Raji (cell line): ENCODE results near the gene SYNCRIP.

ENCODE experiments used
- POLR2A ChIP-seq: IDR thresholded peaks from 2 replicates; pipeline ENCODE4 v1.6.1; 2011; ENCODE audit warnings: low read depth, low read length, control low read depth; ENCODE audit not compliant: insufficient read depth

Gene SYNCRIP

DNA sequence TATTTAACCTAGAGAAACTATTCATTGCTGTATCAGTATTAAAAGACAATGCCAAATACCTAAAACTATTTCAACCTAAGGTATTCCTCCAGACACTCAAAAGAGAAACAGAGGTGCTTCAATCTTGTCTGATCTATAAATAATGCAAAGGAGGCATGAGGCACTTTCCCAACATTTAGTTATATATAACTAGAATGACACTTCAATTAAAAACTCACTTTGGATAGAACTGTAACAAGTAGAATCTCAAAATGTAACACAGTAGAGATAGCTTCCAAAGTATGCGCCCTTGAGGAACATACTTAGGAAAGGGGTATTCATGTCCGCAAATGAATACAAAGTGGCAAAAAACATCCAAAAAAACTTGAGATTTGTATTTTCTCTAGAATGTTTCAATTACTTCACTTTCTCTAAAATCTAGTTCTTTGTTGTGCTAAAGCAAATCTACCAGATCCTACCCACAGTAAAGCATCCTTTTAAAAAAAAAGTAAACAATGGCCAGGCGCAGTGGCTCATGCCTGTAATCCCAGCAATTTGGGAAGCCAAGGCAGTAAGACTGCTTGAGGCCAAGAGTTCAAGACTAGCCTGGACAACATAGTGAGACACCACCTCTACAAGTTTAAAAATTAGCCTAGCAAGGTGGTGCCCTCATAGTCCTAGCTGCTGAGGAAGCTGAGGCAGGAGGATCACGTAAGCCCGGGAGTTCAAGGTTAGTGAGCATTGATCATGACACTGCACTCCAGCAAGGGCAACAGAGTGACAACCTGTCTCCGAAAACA lies 10.3 kb downstream of the SYNCRIP start:
- TF ChIP-seq POLR2A: no peak

DNA sequence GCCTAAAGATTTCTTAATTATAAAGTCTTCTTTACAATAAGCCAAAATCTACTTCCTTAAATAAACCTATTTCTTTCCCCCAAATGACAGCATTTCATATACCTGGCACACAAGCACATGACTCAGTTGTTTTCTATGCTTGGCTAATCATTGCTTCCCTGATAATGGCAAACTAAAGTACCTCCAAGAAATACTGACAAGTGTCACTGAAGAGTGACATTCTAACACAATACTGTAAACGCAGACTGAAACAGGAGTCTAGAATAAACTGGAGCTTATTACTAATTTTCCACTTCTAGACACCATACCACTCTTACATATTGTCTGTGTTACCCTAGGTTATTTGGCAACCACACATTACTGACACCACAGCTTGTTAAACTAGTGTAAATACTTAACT lies 14.3 kb downstream of the SYNCRIP start:
- no peak for TF ChIP-seq POLR2A

DNA sequence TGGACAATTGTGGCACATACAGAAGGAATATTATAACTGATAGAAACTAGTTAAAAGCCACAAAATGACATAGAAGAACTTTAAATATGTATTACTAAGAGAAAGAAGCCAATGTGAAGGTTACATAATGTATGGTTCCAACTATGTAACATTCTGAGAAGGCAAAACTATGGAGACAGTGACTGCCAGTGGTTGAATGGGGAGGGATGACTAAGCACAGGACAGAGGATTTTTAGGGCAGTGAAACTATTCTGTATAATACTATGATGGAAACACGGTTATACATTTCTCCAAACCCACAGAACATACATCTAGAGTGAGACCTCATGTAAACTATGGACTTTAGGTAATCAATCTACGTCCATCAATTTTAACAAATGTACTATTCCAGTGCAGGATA lies 22.4 kb downstream of the SYNCRIP start:
- TF ChIP-seq POLR2A: no peak

DNA sequence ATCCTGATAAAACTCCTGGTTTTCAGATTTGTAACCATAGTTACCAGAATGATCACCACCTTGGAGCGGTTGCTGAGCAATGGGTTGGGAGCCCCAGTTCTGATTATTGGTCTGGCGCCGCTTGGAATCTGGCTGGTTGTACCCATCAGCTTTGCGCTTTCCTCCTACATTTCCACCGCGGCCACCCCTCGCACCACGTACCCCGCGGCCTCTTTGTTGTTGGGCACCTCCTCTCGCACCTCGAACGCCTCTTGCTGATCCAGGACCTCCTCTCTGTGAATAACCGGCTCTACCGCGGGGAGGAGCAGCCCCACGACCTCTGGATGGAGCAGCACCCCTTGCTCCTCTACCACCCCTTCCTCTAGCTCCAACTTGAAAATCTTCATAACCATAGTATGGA lies 27.9 kb downstream of the SYNCRIP start:
- no peak for TF ChIP-seq POLR2A

DNA sequence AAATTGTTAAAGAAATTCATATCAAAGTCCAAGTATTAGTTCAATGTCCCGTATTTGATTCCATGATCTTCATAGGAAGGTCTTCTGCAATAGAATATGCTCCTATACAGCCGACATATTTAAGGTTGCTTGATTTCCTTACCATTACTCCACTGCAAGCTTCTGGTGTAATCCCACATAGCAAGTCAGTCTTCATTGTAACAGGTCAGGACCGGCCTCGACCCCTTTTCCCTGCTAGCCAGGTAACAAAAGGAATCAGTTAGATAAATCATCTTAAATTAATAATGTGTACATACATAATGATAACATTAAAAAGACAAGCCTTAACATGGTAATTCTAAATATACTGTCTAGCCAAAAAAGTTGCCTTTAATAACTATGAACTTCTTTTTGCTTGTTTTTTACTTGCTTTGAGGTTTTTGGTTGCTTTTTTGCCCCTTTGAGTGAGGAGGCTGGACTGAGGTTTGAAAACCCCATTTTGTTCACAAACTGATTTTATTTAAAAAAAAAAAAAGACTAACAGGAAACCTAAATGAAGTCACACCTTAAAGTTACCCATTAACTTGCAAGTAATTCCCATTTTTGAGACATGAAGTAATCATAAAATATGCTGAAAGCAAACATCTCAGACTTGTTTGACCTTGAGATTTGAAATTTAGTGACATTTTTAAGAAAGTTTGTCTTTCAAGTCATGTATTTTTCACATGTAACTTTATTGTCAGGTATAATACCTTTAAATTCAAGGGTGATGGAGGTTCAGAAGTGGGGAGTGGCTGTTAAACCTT lies 29.8 kb downstream of the SYNCRIP start:
- no peak for TF ChIP-seq POLR2A

DNA sequence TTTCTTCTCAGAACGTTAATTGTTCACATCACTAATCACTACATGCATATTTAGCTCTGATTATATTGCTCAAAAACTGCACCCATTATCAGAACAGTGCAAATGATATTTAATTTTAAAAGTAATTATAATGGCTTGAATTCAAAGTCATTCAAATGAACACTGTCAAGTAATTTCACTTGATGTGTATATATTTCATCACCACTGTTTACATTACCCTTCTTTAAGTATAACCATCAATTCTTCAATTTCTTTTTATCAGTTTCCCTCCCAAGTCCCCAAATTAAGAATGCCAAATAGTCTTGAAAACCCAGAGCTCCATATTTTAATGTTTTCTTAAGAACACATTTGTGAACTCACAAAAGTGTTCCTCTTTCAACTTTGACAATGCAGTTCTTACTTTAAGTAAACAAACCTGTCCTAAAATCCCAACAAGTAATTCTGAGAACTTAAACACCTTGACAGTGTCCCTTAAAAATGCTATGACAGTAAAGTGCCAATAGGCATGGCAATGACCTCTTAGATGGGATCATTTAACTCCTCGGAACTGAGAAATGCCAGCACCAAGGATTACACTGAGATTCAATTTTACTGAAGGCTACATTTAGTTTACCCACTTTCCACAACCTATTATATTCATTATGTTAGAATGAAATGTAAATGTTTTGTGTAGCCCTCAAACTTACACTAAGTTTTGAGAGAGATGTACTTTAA lies 32.3 kb downstream of the SYNCRIP start:
- TF ChIP-seq POLR2A: no peak

DNA sequence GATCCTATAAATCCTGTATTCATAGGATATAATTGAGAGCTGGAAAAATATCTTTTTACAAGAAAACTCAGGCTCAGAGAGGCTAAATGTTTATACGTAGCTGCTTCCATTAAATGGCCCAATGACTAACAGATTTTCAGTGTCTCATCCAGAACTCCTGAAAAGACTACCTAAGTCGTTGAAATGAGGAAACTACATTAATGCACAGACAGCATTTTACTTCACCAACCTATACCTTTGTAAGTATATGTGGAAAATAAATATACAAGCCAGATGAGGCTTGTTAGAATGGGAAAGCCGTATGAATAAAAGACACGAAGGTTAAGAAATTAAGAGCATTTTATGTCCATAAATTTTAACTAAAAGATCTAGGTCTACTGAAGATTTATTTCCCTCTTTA lies 40.6 kb downstream of the SYNCRIP start:
- TF ChIP-seq POLR2A: no peak

DNA sequence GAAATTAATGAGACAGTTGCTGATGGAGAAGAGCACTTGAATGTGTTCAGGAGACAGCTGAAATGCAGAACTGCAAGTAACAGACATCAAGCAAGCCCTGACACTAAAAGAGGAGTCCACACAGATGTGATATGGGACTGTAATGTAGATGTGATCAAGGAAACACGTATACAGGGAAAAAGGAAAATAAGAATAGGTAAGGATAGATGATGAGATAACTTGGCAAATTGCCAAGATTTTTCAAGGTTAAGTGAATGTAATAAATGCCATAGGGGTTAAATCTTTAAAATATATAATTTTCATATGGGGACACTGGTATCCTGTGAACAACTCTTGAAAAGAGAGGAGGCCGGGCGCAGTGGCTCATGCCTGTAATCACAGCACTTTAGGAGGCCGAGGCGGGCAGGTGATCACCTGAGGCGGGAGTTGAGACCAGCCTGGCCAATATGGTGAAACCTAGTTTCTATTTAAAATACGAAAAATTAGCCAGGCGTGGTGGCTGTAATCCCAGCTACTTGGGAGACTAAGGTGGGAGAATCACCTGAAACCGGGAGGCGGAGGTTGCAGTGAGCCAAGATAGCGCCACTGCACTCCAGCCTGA lies 41.9 kb downstream of the SYNCRIP start:
- TF ChIP-seq POLR2A: no peak

DNA sequence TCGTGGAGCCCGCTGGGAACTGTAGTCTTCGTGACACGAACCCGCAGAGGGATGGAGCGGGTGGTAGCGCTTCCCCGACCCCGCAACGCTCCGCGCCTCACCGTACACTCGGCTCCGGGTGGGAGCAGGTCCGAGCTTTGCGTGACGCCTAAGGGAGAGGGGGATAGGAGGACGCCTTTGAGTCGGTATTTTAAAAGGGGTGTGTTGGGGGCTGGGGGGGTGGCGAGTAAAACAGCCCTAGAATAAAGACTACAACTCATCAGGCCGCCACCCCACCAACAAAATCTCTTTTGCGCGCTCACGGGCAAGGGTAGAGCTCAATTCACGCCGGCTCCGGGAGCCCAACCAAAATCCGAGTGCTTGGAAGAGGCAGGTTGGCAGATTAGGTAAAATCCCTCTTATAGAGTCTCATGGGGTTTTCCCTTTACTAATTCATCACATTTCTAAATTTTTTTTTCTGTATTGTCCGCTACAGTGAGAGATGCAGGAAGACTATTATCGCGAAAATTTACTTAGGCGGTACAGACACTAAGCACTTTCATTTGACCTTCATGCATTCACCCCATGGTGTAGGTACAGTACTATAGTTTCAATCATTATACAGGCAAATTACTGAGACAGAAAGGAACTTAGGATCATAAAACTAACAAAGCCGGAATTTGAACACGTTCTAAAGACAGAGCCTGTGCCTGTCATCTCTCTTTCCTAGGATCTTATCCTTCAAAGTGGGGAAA lies 48.3 kb downstream of the SYNCRIP start:
- no peak for TF ChIP-seq POLR2A

DNA sequence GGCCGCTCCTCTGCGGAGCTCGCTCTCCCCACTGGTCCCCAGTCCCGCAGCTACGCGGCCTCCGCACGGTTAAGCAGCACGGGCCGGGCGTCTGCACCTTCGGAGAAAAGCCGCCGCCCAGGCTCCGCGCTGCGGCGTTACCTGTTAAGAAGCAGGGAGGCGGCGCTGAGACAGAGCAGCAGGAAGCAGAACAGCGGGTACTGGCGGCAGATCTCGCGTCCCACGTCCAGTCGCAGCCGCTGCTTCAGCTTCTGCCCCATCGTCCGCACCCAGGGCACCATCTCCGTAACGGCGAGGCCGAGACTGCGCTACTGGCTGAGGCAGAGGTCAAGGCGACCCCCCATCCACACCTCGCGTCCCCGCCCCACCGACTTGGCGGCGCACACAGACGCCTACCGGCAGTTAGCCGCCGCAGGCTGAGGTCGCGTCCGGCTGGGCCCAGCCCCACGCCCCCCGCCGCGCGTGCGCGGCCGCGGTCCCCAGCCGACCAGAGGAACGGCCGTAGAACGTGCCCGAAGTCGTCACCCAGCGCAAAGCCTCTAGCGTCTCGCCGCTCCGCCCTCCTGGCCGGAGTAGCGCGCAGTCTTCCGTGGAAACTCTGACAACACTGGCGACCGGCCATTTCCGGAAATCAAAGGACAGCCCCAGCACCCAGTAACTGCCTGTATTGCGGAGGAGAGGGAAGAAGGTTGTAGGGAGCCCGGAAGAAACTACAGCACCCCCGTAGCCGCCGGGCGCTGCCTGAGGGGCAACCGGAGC lies 49.1 kb downstream of the SYNCRIP start, which contains the start of gene SNX14:
Gene SNX14, minus strand, starts transcription at position 421 of the 759 bp plus-strand sequence. Its CDS starts 140 bp downstream, at position 281.
- TF ChIP-seq POLR2A: peak; percentile 98

DNA sequence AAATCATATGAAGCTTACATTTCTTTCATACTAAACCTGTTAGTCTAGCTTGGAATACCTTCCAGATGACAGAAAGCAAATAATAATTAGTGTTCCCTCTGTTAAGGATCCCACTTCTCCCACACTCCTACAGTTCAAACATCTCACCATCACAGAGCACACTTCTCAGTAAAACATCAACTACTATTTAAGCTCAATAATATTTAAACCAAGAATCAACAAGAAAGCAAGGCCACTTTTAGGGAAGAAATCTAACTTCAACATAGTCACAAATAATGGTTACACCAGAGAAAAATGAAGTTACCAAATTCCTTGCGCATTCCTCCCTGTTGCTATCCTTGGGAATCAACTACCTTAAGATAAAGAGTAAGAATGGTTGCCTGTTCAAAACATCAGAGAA lies 50.7 kb downstream of the SYNCRIP start:
- TF ChIP-seq POLR2A: no peak

DNA sequence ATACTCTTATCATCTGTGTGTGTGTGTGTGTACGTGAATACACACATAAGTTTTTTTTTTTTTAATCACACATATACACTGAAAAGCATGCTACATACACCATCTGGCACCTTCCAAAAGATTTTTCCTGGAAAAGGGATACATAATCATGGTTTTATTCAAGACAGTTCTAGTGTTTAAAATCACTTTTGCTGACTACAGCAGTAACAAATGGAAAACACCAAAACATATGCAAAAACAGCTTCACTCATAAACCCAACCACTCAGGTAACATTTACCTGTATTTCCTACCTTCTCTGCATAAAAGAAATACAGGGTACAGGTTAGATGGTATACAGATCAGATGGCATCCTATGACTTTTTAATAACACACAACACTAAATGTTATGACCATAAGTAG lies 51.5 kb downstream of the SYNCRIP start:
- no peak for TF ChIP-seq POLR2A

DNA sequence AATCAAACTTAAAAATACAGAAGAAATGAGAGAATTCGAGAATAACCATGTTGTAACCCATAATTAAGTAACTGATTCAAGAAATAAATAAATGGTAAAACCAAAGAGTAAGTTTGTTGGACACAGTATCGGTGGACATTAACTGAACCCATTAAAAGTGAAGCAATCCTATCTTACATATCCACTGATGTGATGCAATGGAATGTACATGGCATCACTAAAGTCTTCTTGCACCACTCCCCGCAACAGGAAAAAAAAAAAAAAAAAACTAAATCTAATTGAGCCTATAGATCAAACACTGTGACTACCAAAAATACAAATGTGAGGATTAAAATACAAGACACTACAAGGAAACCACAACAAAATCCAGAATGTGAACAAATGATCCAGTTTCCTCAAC lies 56.9 kb downstream of the SYNCRIP start:
- TF ChIP-seq POLR2A: no peak

DNA sequence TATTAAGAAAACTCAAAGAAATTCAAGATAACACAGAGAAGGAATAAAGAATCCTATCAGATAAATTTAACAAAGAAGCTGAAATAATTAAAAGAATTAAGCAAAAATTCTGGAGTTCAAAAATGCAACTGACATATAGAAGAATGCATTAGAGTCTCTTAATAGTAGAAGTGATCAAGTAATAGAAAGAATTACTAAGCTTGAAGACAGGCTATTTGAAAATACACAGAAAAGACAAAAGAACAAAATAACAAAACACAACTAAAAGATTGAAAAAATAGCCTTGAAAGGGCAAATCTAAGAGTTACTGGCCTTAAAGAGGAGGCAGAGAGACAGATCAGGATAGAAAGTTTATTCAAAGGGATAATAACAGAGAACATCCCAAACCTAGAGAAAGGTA lies 61.1 kb downstream of the SYNCRIP start:
- TF ChIP-seq POLR2A: no peak
